Measurements from ENCODE around the gene ZNRD2.

Gene ZNRD2

GRCh38 chr11:65590240-65590738 lies 20.0 kb downstream of the ZNRD2 start:
- DNase-seq, result peak; percentile 7

DNA sequence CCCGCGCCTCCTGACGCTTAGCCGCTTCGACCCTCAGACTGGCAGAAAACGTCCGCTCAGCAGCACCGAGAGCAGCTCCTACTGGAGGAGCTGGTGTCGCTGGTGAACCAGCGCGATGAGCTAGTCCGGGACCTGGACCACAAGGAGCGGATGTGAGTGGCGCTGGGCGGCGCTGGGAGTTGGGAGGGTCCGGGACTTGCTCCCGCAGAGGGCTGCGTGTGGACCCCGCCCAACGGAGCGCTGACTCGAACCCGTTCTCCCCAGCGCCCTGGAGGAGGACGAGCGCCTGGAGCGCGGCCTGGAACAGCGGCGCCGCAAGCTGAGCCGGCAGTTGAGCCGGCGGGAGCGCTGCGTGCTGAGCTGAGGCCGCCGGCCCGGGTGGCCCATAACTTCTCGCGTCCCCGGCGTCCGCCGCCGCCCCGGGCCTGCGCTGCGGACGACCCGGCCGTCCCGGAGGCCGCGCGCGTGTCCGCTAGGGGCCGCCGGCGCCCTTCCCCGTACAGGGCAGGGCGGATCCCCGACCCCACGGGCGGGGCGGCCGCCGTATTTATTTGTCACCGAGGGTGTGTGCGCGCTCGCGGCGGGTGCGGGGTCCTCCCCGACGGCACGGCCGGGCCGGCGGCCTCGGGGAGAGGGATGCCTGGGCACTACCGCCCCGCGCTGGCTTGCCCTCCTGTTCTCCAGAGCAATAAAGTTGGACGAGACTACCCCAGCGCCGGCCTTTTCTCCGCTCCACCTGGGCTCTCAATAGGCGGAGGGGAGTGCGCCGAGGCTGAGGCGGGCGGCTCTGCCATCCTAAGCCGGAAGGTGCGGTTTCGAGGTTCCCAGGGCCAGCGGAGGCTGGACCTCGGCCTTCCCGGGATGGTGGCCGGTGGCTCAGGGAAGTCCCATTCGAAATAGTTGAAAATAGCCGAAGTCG lies 21.9 kb downstream of the ZNRD2 start:
- no peak for DNase-seq

- no peak for DNase-seq
Measured at GRCh38 chr11:65592858-65593517, 22.7 kb downstream of the ZNRD2 start.

DNA sequence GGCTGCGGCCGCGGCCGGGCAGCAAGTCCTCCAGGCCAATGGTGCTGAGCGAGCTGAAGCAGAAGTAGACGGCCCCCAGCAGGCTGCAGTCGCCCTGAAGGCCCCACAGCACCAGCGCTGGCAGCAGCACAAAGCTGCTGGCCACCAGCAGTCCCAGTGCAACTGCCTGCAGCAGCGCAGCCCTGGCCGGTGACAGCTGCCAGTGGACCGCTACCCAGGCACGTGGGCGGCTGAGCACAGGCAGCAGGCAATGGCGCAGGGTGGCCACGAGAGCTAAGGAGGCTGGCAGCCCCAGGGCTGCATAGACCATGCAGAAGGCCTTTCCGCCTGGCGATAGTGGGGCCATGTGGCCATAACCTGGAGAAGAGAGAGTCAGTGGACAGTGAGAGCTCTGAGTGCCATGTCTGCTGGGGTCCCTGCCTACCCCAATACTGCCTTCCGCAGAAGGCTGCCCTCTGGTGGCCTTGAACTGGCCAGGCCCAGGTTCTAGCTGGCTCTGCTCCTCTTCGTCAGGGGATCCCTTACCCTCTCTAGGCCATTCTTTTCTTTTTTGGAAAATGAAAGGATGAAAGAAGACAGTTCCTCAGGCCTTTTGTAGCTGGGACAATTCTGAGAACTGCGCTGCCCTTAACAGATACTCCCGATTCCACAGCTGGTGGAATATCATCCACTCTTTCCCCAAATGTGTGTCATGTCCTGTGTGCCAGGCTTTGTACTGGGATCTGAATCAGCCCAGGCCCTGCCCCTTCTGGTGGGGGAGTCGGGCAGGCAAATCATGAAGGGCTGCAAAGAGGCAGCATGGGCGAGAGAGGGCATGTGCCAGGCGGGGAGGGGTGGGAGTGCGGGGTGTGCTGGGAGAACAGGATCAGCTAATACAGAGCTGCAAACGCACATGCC lies 23.5 kb downstream of the ZNRD2 start:
- DNase-seq, result peak; percentile 3

DNA sequence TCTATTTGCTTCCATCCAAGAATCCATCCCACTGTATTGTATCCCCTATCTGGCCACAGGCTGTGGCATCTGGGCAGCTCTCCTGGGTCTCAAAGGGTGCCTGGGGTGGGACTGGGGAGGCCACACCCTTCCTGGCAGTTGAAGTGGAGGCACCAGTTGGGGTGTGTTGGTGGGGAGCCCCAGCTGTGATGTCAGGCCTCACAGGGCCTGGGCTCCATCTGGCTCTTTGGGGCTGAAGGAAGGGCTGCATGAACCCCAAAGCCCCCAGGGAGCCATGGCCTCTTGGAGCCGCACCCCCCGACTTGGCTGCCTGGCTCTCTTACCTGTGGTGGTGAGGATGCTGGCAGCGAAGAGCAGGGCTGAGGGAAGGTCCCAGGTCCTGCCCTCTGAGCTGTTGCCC lies 24.9 kb downstream of the ZNRD2 start:
- no peak for DNase-seq

GRCh38 chr11:65595543-65596281 lies 25.4 kb downstream of the ZNRD2 start, which contains the start of gene KCNK7:
Gene KCNK7, minus strand, starts transcription at chr11:65595800. Its CDS starts 28 bp downstream, at chr11:65595772.
- no peak for DNase-seq

- DNase-seq, result no peak
Measured at GRCh38 chr11:65596520-65596919, 26.2 kb downstream of the ZNRD2 start.

- DNase-seq, result no peak
Measured at GRCh38 chr11:65598258-65598699, 28.0 kb downstream of the ZNRD2 start.

- DNase-seq, result no peak
Measured at GRCh38 chr11:65599216-65599954, 29.1 kb downstream of the ZNRD2 start.

DNA sequence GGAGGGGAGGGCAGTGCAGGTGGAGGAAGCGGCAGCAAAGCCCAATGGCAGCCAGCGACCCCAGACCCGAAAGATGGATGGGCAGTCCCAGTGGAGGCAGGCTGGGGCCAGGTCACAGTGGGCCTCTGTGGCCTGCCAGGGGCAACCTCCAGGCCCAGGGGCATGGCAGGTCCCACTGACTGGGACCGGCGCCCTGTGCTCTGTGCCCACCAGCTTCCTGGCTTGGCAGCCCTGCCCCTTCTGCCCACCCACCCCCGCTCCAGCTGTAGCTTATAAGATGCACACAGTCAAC lies 29.6 kb downstream of the ZNRD2 start:
- DNase-seq, result no peak

DNA sequence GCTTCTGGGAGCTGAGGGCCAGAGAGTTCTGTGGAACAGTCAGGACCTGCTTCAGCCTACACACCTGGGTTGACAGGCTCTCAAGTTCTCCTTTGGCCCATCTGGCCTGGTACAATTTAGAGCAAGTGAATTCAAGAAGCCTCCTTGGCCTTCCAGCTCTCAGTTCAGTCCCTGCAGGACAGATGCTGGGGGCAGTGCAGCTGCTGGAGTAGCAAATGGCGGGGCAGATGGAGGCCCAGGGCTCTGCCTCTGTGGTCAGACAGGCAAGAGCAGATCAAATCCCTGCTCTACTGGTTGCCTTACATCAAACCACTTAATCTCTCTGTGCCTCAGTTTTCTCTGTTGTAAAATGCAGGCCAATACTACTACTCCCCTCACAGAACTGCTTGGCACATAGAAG lies 34.0 kb downstream of the ZNRD2 start:
- DNase-seq, result no peak

DNA sequence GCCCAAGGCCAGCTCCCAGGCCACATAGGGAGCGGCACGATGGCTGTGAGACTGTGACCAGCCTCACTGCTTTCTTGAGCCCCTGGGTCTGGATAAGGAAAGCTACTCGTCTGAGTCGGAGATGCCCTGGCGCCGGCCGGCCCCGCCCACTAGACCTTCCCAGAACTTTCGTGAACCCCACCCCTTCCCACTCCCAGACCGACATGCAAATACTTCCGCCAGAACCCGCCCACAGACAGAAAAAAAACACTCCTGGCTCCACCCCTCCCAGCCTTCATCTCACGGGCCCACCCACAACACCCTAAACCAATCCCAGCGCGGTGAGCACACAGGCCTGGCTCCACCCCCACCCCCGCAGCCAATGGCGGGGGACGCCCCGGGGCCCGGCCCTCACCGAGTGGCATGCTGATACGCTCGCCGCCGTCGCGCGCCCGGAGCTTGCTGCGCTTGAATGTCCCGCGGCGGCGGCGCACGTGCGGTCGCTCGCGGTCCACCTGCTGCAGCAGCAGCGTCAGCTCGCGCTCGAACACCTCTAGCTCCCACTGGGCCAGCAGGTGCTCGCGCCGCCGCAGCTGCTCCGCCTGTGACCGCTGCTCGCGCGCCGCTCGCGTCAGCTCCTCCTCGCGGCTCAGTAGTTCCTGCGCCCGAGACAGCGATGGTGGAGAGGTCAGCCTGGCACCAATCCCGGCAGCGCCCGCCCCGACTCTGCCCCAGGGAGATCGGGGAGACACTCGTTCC lies 36.8 kb downstream of the ZNRD2 start:
- DNase-seq, result peak; percentile 89

GRCh38 chr11:65607614-65608426 lies 37.5 kb downstream of the ZNRD2 start:
- no peak for DNase-seq

DNA sequence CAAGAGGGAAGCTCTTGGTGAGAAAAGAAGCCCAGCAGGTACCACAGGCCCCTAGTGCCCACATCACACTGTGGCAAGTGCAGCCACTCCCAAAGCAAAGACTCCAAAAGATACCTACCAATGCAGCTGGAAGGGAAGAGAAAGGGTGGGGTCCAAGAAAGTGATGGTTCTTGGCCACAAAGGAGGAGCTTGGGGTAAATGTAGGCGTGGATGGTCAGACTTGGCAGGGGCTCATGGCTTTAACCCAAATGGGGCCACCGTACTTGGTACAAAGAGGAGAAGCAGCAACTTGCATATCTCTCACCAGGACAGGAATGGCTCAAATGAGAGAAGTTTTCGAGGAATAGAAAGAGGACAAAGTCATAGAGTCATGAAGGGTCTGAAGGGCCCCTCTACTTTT lies 39.0 kb downstream of the ZNRD2 start:
- DNase-seq, result no peak

DNA sequence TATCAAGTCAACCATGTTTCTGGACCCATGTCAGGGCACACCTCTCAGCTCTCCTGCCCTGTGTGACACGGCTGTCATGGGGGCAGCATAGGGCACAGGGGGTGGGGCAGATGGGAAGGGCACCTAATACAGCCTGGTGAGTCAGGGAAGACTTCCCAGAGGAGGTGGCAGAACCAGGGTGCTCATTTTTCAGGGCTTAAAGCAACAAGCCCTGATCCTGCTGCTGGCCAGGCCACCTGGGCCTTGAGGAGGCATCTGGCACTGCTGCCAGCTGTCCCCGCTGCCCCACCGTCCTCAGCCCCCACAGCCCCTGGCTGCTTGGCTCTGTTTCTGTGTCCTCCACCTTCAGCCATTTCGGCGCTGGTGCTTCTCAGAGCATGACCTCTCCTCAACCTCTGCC lies 39.4 kb downstream of the ZNRD2 start:
- no peak for DNase-seq

- DNase-seq, result no peak
Measured at GRCh38 chr11:65610404-65610803, 40.1 kb downstream of the ZNRD2 start.

DNA sequence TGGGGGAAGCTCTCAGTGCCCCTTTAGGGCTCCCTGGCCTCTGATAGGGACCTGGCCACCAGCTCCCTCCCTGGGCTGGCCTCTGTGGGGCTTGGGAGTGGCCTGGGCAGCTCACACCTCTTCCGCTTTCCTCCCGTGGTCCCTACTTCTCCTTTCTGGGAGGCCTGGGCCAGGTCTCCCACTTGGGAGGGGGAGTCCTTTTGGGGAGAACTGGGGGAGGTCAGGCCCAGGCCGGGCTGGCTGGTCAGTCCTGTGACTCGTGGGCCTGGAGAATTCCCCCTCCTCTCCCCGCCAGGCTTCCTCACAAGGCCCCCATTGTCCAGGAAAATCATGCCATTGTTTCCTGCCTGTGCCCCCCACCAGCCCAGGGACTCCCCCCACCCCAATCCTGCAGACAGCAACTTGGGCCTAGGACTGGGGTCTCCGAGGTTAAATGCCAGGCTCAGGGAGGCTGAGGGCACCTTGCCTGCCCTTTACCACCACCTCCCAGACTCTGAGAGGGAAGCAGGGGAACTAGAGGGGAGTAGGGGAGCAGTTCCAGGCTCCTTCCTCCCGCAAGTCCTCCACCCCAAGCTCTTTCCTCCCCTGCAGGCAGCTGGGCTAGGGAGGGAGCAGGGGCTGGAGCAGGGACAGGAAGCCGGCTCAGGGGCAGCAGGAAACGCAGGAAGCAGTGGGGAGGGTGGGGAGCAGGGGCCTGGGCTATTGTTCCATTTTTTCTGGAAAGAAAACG lies 40.9 kb downstream of the ZNRD2 start:
- DNase-seq, result no peak

DNA sequence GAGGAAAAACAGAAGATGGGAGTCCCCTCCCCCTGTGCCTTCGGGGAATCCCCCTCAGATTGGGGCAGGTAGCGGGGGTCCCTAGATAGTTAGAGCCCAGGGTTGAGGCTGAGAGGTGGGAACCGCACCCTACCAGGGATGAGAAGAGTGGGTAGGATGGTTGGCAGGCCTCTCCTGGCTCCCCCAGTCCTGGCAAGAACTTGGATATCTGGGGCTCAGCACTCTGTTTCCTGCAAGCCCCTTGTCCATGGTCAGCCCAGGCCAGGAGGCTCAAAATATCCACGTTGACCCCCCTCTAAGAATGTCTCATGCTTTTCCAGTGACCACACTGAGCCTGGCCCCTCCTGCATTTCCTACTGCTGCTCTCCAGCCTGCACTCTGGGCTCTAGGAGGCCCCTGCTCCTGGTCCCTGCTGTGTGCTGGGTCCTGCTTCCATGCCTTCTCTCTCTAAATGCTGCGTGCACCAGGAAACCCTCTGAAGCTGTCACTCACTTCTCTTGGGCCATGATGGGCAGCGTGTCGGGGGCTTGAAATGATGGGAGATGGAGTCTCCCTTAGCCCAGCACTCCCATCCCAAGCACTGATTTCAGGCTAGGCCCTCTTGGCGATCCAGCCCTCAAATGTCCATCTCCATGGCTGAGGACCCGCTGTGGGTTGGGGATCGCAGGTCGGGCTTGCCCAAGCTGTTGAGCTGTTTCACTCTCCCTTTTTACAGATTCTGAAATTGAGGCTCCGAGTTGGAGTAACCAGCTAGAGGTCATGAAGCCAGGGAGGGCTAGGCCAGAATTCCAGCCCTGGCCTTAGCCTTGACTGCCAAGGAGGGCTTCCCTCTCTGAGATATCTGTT lies 41.7 kb downstream of the ZNRD2 start:
- DNase-seq, result no peak

Measured in NCI-H1092 treated with DMSO at 0.1 percent for 48 hours (cell line).